ENCODE results near the gene GPR37L1. TPM values are rescaled to one million over a fixed set of nuclear protein-coding genes. Genes with fewer than 3 reads are reported as not detected.
A peak's percentile ranks its signal among the peaks of the same experiment; 100 is the strongest.

The GPR37L1 gene
- total and polyA plus RNA-seq, 2 of the 4 experiments (the other 2 are of a cell fraction): 0.02 TPM; not detected in 1

DNA sequence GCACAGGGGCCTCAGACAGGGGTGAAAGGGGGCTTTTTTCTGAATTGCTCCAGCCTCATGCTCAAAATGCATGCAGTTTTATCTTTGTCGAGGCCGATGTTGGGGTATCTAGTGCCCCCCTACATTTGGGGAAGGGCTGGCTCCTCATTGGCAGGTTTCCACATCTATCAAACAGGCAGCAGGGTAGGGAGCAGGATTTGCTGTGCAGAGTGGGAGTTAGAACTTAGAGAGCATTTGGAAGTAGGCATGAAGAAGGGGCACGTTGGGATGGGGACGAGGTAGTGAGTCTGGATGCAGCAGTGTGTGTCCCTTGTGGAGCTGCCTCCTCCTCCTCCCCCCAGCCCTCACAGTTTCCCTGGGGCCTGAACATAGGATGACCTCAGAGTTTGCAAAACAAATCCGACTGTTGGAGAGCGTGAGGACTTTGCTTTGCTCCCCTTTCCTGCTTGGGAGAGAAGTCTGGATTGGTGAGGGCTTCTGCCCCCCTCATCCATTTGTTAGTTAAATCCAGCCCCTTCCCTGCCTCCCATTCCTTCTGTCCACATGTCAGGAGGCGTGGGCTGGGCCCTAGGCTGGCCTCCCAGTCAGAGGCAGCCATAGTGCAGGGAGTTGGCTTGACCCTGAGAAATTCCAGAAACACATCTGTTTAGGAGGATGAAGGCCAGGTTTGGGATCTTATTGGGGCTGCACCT, 36.9 kb upstream of the GPR37L1 start:
- in situ Hi-C loops (cut with MboI; ENCODE audit: low sequenced_read_pairs): no loop called here
- Histone ChIP-seq H3K9me1 (ENCODE audit: insufficient read depth, low read length) (0 out of 2 replicates have a peak, but pooled peaks cover 3% of the 10 kb centered on the region), H2BK120ac (ENCODE audit: low read depth, low read length) (no peak overlapping the region), H4K5ac (ENCODE audit: low read depth, low read length) (no peak overlapping the region), H3K9me3 (ENCODE audit: control insufficient read depth, insufficient read depth, low read length) (no peaks in the 10 kb centered on the region), H3K56ac (ENCODE audit: extremely low read depth, insufficient read depth, low read length) (no peak overlapping the region), H4K8ac (ENCODE audit: low read depth in 2 of 2, low read length in 2 of 2) (no peak overlapping the region), H3K4me1 (ENCODE audit: control insufficient read depth, insufficient read depth, low read length) (peaks cover 3% of the 10 kb centered on the region; the same call in 1 of the 2 replicates), H3K4me2 (ENCODE audit: low read depth, low read length) (no peak overlapping the region), H2BK15ac (ENCODE audit: low read depth, low read length) (no peak overlapping the region), H3K27ac (ENCODE audit: insufficient read depth, low read length) (no peak overlapping the region), H2AK9ac (replicated peaks; ENCODE audit: low read depth, low read length, poor library complexity) (no peak overlapping the region), H3K14ac (replicated peaks; ENCODE audit: low read depth, low read length) (no peak overlapping the region), H2AFZ (replicated peaks; ENCODE audit: low read length, poor library complexity) (peak overlapping the region; percentile 56), H3K27me3 (ENCODE audit: control insufficient read depth, insufficient read depth, low read length) (peaks cover 18% of the 10 kb centered on the region), H3K4me3 (ENCODE audit: insufficient read depth, low read depth, low read length) (no peak overlapping the region), H3K23ac (ENCODE audit: low read depth, low read length) (no peak overlapping the region), H3K79me1 (ENCODE audit: low read depth in 1 of 2, low read length in 2 of 2) (no peaks in the 10 kb centered on the region), H3K4ac (ENCODE audit: low read depth, low read length) (no peak overlapping the region), H2AK5ac (ENCODE audit: low read depth, low read length) (no peak overlapping the region), H2BK20ac (ENCODE audit: low read depth, low read length) (no peak overlapping the region), H2BK5ac (ENCODE audit: low read depth, low read length, poor library complexity, severe bottlenecking) (no peak overlapping the region), H3K9ac (ENCODE audit: low read depth, low read length) (no peak overlapping the region), H3K36me3 (ENCODE audit: control insufficient read depth, insufficient read depth, low read length) (no peaks in the 10 kb centered on the region), H4K20me1 (ENCODE audit: insufficient read depth, low read length) (no peaks in the 10 kb centered on the region), H3K18ac (ENCODE audit: low read depth, low read length) (no peak overlapping the region), H4K91ac (ENCODE audit: insufficient read depth, low read depth, low read length) (no peak overlapping the region)
- DNase-seq (peak; percentile 35), ATAC-seq (ENCODE audit: low read depth) (peak; percentile 80)
- intact Hi-C loops (cut with micrococcal nuclease): no loop called here
- WGBS, 2 experiments (ENCODE audit: extremely low coverage in 2 of 2, insufficient read length in 1 of 2): no CpG with 5 or more reads among the region's 7 CpGs
- dilution Hi-C loops (cut with HindIII; ENCODE audit: low sequenced_read_pairs, unreplicated experiment): no loop called here
- ChIA-PET CTCF (no interaction called here), POLR2A (ENCODE audit: unreplicated experiment) (no interaction called here)
- TF ChIP-seq RCOR1 (IDR thresholded peaks at IDR 0.05; ENCODE audit: insufficient replicate concordance, low read length) (no peak), CHD1 (IDR thresholded peaks at IDR 0.05; ENCODE audit: low read depth, low read length) (no peak), MXI1 (IDR thresholded peaks at IDR 0.05; ENCODE audit: borderline replicate concordance, low read depth, low read length) (no peak), RAD21 (IDR thresholded peaks at IDR 0.05; ENCODE audit: low read length) (no peak), RFX5 (IDR thresholded peaks at IDR 0.05; ENCODE audit: low read depth, low read length) (no peak), POLR2A (IDR thresholded peaks at IDR 0.05; ENCODE audit: low read depth, low read length) (no peak), NFE2L2 (IDR thresholded peaks at IDR 0.05; ENCODE audit: low read depth, low read length) (no peak), MAFK (IDR thresholded peaks at IDR 0.05; ENCODE audit: low read depth, low read length) (no peak), SMC3 (IDR thresholded peaks at IDR 0.05; ENCODE audit: low read depth, low read length) (no peak), BHLHE40 (IDR thresholded peaks at IDR 0.05; ENCODE audit: low read depth, low read length) (no peak), ELK1 (IDR thresholded peaks at IDR 0.05; ENCODE audit: borderline replicate concordance, low read depth, low read length) (no peak), MAZ (IDR thresholded peaks at IDR 0.05; ENCODE audit: borderline replicate concordance, low read depth, low read length) (no peak), CEBPB (IDR thresholded peaks at IDR 0.05; ENCODE audit: low read depth, low read length) (no peak), FOS (IDR thresholded peaks at IDR 0.05; ENCODE audit: low read depth, low read length) (no peak)
- TF ChIP-seq, protein P1, sequence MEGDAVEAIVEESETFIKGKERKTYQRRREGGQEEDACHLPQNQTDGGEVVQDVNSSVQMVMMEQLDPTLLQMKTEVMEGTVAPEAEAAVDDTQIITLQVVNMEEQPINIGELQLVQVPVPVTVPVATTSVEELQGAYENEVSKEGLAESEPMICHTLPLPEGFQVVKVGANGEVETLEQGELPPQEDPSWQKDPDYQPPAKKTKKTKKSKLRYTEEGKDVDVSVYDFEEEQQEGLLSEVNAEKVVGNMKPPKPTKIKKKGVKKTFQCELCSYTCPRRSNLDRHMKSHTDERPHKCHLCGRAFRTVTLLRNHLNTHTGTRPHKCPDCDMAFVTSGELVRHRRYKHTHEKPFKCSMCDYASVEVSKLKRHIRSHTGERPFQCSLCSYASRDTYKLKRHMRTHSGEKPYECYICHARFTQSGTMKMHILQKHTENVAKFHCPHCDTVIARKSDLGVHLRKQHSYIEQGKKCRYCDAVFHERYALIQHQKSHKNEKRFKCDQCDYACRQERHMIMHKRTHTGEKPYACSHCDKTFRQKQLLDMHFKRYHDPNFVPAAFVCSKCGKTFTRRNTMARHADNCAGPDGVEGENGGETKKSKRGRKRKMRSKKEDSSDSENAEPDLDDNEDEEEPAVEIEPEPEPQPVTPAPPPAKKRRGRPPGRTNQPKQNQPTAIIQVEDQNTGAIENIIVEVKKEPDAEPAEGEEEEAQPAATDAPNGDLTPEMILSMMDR (conservative IDR thresholded peaks at IDR 0.05; ENCODE audit: low read depth, low read length): no peak
- TF ChIP-seq, protein P2, sequence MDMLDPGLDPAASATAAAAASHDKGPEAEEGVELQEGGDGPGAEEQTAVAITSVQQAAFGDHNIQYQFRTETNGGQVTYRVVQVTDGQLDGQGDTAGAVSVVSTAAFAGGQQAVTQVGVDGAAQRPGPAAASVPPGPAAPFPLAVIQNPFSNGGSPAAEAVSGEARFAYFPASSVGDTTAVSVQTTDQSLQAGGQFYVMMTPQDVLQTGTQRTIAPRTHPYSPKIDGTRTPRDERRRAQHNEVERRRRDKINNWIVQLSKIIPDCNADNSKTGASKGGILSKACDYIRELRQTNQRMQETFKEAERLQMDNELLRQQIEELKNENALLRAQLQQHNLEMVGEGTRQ (IDR thresholded peaks at IDR 0.05; ENCODE audit: low read depth, low read length): no peak
- BruUV-seq (replicated peaks): no TSS peak

All from IMR-90 (cell line).